Measurements from ENCODE around the gene MRC2. TPM values are rescaled to one million over a fixed set of nuclear protein-coding genes. Genes with fewer than 3 reads are reported as not detected.

Gene MRC2
- total RNA-seq, 1 donor from 2014 or later: 3.1 TPM

DNA sequence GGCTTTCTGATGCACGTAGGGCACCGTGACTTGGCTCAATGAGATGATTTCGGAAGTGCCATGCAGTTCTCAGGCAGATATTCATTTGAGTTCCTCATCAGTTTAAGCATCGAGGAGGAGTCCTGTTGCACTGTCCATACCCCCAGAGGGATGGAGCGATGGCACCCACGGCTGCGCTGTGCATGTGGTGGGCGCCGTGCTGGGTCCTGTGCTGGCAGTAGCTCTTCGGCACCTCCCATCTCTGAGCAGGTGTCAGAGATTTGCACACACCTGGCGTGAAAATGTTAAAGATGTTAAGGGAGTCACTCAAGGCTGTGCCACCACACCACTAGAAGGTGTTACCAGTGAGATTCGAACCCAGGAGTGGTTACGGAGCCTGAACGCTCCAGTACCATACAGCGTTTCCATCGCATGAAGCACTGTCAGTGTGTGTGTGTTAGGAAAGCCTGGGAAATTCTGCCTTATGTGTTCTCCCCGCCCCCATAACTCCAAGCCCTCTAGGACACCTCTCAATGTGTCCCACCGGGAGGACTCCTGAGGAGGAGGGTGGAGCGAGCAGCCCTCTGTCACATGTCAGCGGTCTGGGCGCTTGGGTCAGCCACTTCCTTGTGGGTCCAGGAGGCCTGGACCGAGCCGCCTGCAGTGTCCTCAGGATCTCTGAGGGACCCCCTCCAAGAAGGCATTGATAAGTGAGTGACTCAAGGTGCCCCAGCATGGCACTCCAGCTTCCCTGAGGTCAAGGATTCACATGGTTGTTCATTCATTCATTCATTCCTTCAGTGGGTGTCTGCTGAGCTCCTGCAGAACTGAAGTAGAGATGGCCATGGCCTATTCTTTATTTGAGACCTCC is 3.8 kb downstream of the MRC2 start:
- Mint-ChIP-seq H3K27me3 (ENCODE audit: low read depth) (peaks cover 36% of the 10 kb centered on the region), H3K4me1 (ENCODE audit: low read depth) (peaks cover 6% of the 10 kb centered on the region), H3K4me3 (ENCODE audit: low read depth) (no peak overlapping the region), H3K9me3 (no peaks in the 10 kb centered on the region), H3K36me3 (ENCODE audit: low read depth) (no peaks in the 10 kb centered on the region), H3K27ac (no peak overlapping the region)
- DNase-seq (ENCODE audit: low spot score): no peak
- intact Hi-C loops (cut with micrococcal nuclease): no loop called here

DNA sequence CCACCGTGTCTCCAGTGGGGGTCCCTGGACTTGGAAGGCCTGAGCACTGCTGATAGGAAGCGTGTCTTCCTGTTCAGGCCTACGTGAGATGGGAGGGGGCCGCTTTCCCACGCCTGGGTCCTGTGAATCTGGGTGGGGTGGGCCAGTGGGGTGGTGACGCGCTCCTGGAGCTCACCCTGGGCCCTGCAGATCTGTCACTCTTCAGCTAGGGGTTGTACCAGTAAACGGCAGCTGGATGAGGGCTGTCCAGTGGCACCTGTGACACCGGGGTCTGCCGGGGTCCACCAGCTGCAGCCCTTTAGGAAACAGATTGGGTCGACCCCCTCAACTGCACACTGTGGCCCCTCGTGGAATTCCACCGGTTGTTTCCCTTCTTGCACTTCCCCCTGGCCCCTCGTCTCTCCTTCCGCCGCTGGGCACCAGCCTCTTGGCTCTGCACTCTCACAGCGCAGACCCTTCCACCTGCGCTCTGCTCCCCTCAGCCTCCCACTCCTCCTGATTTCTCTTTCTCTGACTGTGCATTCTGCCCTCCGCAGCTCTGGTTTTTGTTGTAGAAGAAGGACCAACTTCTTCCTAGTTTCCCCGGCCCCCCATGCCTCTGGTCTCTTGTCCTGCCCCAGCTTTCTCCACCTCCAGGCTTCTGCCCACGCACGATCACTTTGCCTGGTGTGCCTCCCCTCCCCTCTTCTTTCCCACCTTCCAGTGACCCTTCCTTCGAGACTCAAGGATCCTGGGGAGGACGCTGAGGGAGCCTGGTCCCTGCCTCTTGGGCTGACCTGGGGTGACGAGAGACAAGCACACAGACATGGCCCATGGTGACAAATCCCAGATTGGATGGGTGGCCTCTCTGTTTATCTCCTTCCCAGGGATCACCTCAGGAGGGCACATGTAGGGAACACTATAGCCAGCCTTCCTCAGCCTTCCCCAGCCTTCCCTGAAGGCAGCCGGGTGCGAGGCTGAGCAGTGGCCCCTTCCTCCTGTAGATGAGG is 4.8 kb downstream of the MRC2 start:
- Mint-ChIP-seq H3K4me3 (ENCODE audit: low read depth) (no peak overlapping the region), H3K9me3 (no peaks in the 10 kb centered on the region), H3K36me3 (ENCODE audit: low read depth) (no peaks in the 10 kb centered on the region), H3K27ac (no peak overlapping the region), H3K27me3 (ENCODE audit: low read depth) (peaks cover 32% of the 10 kb centered on the region), H3K4me1 (ENCODE audit: low read depth) (peaks cover 6% of the 10 kb centered on the region)
- no peak for DNase-seq (ENCODE audit: low spot score)
- intact Hi-C loops (cut with micrococcal nuclease): no loop called here

DNA sequence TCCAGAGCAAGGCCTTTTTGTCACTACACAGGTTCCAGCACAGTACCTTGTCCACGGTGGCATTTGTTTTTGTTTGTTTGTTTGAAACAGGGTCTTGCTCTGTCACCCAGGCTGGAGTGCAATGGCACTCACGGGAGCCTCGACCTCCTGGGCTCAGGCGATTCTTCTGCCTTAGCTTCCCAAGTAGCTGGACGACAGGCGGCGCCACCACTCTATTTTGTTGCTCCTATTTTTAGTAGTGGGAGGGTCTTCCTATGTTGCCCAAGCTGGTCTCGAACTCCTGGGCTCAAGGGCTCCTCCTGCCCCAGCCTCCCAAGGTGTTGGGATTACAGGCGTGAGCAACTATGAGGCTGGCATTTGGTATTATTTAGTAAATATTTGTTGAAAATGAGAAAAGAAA is 10.3 kb downstream of the MRC2 start:
- no peak overlapping the region for H3K4me3 Mint-ChIP-seq (ENCODE audit: low read depth)
- no peak for DNase-seq (ENCODE audit: low spot score)
- no peaks in the 10 kb centered on the region for H3K36me3 Mint-ChIP-seq (ENCODE audit: low read depth)
- H3K4me1 Mint-ChIP-seq (ENCODE audit: low read depth): no peaks in the 10 kb centered on the region
- intact Hi-C loops (cut with micrococcal nuclease): no loop called here
- H3K27ac Mint-ChIP-seq: no peak overlapping the region
- H3K9me3 Mint-ChIP-seq: no peaks in the 10 kb centered on the region
- peaks cover 26% of the 10 kb centered on the region for H3K27me3 Mint-ChIP-seq (ENCODE audit: low read depth)

DNA sequence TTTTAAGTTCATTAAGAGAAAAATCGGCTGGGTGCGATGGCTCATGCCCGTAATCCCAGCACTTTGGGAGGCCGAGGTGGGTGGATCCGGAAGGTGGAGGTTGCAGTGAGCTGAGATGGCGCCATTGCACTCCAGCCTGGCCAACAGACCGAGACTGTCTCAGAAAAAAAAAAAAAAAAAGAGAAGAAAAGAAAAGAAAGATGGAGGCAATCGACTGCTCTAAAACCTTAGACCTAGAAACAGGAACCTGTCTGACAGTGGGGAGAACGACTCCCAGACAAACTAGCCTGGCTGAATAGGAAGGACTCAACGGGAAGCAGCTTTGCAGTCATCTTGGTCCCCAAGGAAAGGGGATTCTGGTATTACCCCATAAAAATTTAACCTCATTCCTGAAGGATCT is 13.7 kb downstream of the MRC2 start:
- intact Hi-C loops (cut with micrococcal nuclease): no loop called here
- DNase-seq (ENCODE audit: low spot score): no peak
- Mint-ChIP-seq H3K27me3 (ENCODE audit: low read depth) (peaks cover 33% of the 10 kb centered on the region), H3K36me3 (ENCODE audit: low read depth) (no peaks in the 10 kb centered on the region), H3K9me3 (no peaks in the 10 kb centered on the region), H3K27ac (no peak overlapping the region), H3K4me3 (ENCODE audit: low read depth) (no peak overlapping the region), H3K4me1 (ENCODE audit: low read depth) (peaks cover 2% of the 10 kb centered on the region)

DNA sequence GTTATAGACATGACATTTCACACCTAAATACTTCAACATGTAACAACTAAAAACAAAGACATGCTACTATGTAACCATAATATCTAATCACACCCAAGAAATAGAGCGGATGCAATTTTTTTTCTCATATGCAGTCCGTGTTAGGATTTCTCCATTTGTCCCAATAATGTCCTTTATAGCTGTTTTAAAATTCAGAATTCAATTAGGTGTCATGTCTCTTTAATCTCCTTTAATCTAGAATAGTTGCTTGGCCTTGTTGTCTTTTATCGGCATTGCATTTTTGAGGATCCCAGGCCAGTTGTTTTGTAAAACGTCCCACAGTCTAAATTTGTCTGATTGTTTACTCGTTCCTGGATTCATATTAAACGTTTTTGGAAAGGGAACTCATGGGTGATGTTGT is 14.5 kb downstream of the MRC2 start:
- no peak for DNase-seq (ENCODE audit: low spot score)
- intact Hi-C loops (cut with micrococcal nuclease): no loop called here
- Mint-ChIP-seq H3K4me3 (ENCODE audit: low read depth) (no peak overlapping the region), H3K27ac (no peak overlapping the region), H3K9me3 (no peaks in the 10 kb centered on the region), H3K36me3 (ENCODE audit: low read depth) (no peaks in the 10 kb centered on the region), H3K27me3 (ENCODE audit: low read depth) (peaks cover 39% of the 10 kb centered on the region), H3K4me1 (ENCODE audit: low read depth) (peaks cover 2% of the 10 kb centered on the region)

DNA sequence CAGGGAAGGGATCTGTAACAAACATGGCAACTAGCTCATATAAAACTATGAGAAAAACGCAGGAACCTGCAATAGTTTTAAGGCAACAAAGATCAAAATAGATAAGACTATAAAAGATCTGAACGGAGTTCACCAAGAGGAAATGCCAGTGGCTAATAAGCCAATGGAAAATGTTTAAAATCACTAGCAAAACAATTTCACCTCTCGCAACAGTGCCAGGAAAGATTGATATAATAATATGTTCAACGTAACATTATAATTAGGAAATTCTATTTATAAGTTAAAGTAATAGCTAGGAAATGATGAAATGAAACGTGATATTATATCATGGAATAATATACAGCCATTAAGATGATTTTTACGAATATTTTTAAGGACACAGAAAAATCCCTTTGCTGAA is 16.0 kb downstream of the MRC2 start:
- H3K9me3 Mint-ChIP-seq: no peaks in the 10 kb centered on the region
- no peak overlapping the region for H3K4me3 Mint-ChIP-seq (ENCODE audit: low read depth)

DNA sequence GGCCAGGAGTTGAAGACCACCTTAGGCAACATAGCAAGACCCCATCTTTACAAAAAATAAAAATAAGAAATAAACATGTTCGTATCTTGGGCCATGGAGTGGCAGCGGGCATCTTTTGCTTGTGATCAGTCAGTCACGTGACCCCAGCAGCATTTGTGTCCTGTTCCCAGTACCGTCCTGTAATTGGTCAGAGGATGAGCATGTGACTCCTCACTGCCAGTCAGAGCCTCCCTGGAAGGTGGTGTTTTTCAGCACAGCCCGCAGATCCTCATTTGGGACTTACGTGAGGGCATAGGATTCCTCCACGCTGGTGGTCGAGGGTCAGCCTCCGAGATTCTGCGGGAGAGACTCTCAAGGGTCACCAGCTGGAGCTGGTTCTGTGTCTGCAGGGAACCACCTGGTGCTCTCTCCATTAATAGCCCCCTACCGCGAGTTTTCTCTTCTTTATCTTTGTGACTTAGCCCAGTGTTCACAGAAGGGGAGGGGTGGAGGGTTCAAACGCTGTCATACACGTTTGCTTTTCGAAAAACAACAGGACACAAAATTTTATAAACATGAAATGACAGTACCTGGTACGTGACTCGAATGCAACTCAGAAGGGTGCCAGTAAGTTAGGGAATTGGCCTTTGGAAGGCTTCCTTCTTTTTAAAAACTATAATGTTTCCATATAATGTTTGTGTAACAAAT is 17.2 kb downstream of the MRC2 start:
- Mint-ChIP-seq H3K36me3 (ENCODE audit: low read depth) (no peaks in the 10 kb centered on the region), H3K27me3 (ENCODE audit: low read depth) (peaks cover 55% of the 10 kb centered on the region)

More for the DNA sequence above, 16.0 kb downstream of the MRC2 start:
- Mint-ChIP-seq H3K4me1 (ENCODE audit: low read depth) (peaks cover 2% of the 10 kb centered on the region), H3K36me3 (ENCODE audit: low read depth) (no peaks in the 10 kb centered on the region), H3K27me3 (ENCODE audit: low read depth) (peaks cover 49% of the 10 kb centered on the region), H3K27ac (no peak overlapping the region)
- DNase-seq (ENCODE audit: low spot score): no peak
- intact Hi-C loops (cut with micrococcal nuclease): no loop called here

DNA sequence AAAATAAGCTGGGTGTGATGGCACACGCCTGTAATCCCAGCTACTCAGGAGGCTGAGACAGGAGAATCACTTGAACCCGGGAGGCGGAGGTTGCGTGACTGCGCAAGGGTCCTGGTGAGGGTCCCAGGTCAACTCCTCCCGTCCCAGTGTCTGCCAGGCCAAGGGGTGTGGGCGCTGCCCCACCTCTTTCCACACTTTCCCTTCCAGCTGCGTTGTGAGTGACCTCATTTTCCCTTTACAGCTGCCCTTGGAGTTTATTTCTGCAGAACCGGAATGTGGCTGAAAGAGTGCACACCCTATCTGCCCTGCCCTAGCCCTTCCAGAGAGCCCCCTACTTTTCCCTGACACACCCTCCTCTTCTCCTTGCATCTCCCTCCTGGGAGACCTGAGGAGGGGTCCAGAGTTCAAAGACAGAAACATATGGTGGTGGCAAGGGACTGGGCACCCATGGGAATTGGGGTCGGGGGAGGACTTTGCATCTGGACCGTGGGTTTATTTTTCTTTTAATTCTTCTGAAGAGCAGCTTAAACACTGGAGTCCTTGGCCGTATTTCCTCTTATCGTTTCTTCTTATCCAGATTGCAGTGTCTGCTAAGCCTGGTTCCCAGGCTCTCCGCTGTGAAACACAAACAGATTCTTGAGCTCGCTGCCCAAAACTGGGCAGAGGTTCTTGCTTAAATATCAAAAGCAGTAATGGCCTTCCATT is 20.9 kb downstream of the MRC2 start:
- peaks cover 11% of the 10 kb centered on the region for H3K4me1 Mint-ChIP-seq (ENCODE audit: low read depth)
- H3K27ac Mint-ChIP-seq: no peak overlapping the region
- peaks cover 58% of the 10 kb centered on the region for H3K27me3 Mint-ChIP-seq (ENCODE audit: low read depth)
- no peak overlapping the region for H3K4me3 Mint-ChIP-seq (ENCODE audit: low read depth)
- no peak for DNase-seq (ENCODE audit: low spot score)
- no peaks in the 10 kb centered on the region for H3K36me3 Mint-ChIP-seq (ENCODE audit: low read depth)
- intact Hi-C loops (cut with micrococcal nuclease): no loop called here
- H3K9me3 Mint-ChIP-seq: no peaks in the 10 kb centered on the region

More for the DNA sequence above, 17.2 kb downstream of the MRC2 start:
- Mint-ChIP-seq H3K4me3 (ENCODE audit: low read depth) (no peak overlapping the region), H3K9me3 (no peaks in the 10 kb centered on the region), H3K4me1 (ENCODE audit: low read depth) (peaks cover 2% of the 10 kb centered on the region), H3K27ac (no peak overlapping the region)
- no peak for DNase-seq (ENCODE audit: low spot score)
- intact Hi-C loops (cut with micrococcal nuclease): no loop called here

DNA sequence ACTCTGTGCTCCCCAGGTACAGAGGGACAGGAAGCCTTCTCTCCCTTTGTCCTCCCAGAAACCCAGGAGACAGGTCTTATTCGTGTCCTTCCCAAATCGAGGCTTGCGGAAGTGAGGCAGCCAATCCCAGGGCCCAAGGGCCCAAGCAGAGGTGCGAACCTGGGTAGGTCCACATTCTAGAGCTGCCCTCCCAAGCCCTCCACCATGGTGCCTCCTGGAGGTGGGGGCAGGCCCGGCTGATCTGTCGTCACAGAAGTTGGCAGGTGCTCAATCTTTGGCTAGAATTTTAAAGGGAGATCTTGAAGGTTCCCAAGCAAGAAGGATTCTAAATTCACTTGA is 21.5 kb downstream of the MRC2 start:
- H3K4me1 Mint-ChIP-seq (ENCODE audit: low read depth): peaks cover 16% of the 10 kb centered on the region
- H3K36me3 Mint-ChIP-seq (ENCODE audit: low read depth): no peaks in the 10 kb centered on the region
- no peak overlapping the region for H3K27ac Mint-ChIP-seq
- H3K4me3 Mint-ChIP-seq (ENCODE audit: low read depth): no peak overlapping the region
- H3K9me3 Mint-ChIP-seq: no peaks in the 10 kb centered on the region
- intact Hi-C loops (cut with micrococcal nuclease): no loop called here
- H3K27me3 Mint-ChIP-seq (ENCODE audit: low read depth): peaks cover 58% of the 10 kb centered on the region
- no peak for DNase-seq (ENCODE audit: low spot score)

DNA sequence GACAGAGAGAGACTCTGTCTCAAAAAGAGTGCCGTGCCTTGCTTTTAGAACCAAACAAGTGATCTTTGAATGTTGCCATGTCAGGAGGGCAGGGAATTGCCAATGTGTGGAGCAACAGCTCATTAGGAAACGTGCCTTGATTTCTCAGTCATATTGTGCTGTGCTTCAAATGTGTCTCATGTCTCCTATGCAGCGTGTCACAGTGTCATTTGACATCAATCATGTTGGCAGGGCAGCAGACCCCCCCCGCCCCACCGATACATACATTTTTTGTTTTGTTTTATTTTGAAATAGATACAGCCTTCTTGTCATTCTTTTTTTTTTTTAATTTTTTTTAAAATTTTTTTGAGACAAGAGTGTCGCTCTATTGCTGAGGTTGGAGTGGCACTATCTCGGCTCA is 22.1 kb downstream of the MRC2 start:
- intact Hi-C loops (cut with micrococcal nuclease): no loop called here
- H3K27me3 Mint-ChIP-seq (ENCODE audit: low read depth): peaks cover 58% of the 10 kb centered on the region
- H3K9me3 Mint-ChIP-seq: no peaks in the 10 kb centered on the region

DNA sequence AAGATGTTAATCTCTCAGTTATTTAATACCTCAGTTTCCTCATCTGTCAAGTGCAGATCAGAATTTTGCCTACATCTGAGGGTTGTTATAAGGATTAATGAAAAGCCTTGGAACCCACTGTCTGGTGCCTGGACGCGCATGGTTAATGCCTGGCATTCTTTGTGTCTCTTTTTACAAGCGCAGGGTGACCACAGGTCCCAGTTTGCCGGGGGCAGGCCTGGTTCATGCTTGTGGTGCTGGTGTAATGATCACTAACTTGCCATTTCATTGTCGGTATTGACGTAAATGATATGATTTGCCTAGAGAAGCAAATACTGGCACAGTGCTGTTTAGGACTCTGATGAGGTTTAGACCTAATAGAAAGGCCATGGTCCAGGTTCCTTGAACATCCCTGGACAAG is 23.1 kb downstream of the MRC2 start:
- Mint-ChIP-seq H3K4me1 (ENCODE audit: low read depth) (peaks cover 19% of the 10 kb centered on the region), H3K27ac (no peak overlapping the region), H3K36me3 (ENCODE audit: low read depth) (no peaks in the 10 kb centered on the region), H3K9me3 (no peaks in the 10 kb centered on the region), H3K4me3 (ENCODE audit: low read depth) (no peak overlapping the region), H3K27me3 (ENCODE audit: low read depth) (peaks cover 57% of the 10 kb centered on the region)
- intact Hi-C loops (cut with micrococcal nuclease): no loop called here
- no peak for DNase-seq (ENCODE audit: low spot score)

More for the DNA sequence above, 22.1 kb downstream of the MRC2 start:
- Mint-ChIP-seq H3K27ac (no peak overlapping the region), H3K36me3 (ENCODE audit: low read depth) (no peaks in the 10 kb centered on the region), H3K4me3 (ENCODE audit: low read depth) (no peak overlapping the region), H3K4me1 (ENCODE audit: low read depth) (peaks cover 19% of the 10 kb centered on the region)
- no peak for DNase-seq (ENCODE audit: low spot score)

Measured in activated T-helper 2 cell treated with anti-CD3 and anti-CD28 coated beads, Interferon-gamma antibody, Interleukin-2, Interleukin-4, amounts not matched to agents 10 μg/mL and 5 μg/mL and 100 μg/mL, durations not matched to agents 14 hours and 24 hours and 36 hours (primary cell).